PC-3 (cell line): ENCODE results near the gene ZC3HAV1. TPM values are rescaled to one million over a fixed set of nuclear protein-coding genes. Genes with fewer than 3 reads are reported as not detected.

Experiments used
- ATAC-seq: fragments of 200-7000 bp; cut with Tn5 transposase; 2 replicates; pipeline ENCODE4 v1.9.1; 2020; ENCODE audit warnings: mild to moderate bottlenecking, moderate library complexity
- BruUV-seq: library from RNA; stranded (reverse); fragments of 400-500 nt; replicated peaks from 2 replicates; lab custom pipeline; 2021; lab: Mats Ljungman, UMichigan
- CTCF ChIA-PET: fragments of 300-600 bp; sonication (Branson Sonifier 250); formaldehyde crosslinking; loops from one replicate; lab custom pipeline; 2022; ENCODE audit warnings: antibody characterized with exemption; lab: Charles Lee
- POLR2A ChIA-PET: fragments of 300-600 bp; sonication (Branson Sonifier 250); formaldehyde crosslinking; loops from one replicate; lab custom pipeline; 2022; ENCODE audit warnings: antibody characterized with exemption; ENCODE audit not compliant: unreplicated experiment; lab: Charles Lee
- DNase-seq: peaks from one replicate; pipeline ENCODE4 v3.0.0-alpha.2; 2015
- H2AFZ ChIP-seq: fragments of 300-600 bp; sonication (generic); 2 replicates; pipeline ENCODE4 v1.6.0; 2016; ENCODE audit warnings: antibody characterized with exemption, low read length
- H3F3A ChIP-seq: fragments of 300-600 bp; sonication (generic); one replicate; pipeline ENCODE4 v1.6.0; 2017; ENCODE audit warnings: antibody characterized with exemption, low read length, control low read depth, mild to moderate bottlenecking; ENCODE audit not compliant: unreplicated experiment
- H3K27ac ChIP-seq: fragments of 300-600 bp; sonication (generic); 2 replicates; pipeline ENCODE4 v1.5.1; 2016; ENCODE audit warnings: mild to moderate bottlenecking, low read length
- H3K27me3 ChIP-seq: fragments of 300-600 bp; sonication (generic); 2 replicates; pipeline ENCODE4 v1.6.1; 2016; ENCODE audit warnings: low read length, mixed read lengths
- H3K36me3 ChIP-seq: fragments of 300-600 bp; sonication (generic); 2 replicates; pipeline ENCODE4 v1.6.1; 2016; ENCODE audit warnings: low read depth, mixed run types, low read length, mixed read lengths
- H3K4me1 ChIP-seq: fragments of 300-600 bp; sonication (generic); 2 replicates; pipeline ENCODE4 v1.5.1; 2016; ENCODE audit warnings: low read length; ENCODE audit not compliant: insufficient read depth
- H3K4me2 ChIP-seq: fragments of 300-600 bp; sonication (generic); 2 replicates; pipeline ENCODE4 v1.6.0; 2016; ENCODE audit warnings: low read length
- H3K4me3 ChIP-seq: fragments of 300-600 bp; sonication (generic); 2 replicates; pipeline ENCODE4 v1.5.1; 2016; ENCODE audit warnings: mild to moderate bottlenecking, low read length, mixed read lengths
- H3K79me2 ChIP-seq: fragments of 300-600 bp; sonication (generic); 2 replicates; pipeline ENCODE4 v1.6.1; 2017; ENCODE audit warnings: low read length, mixed read lengths
- H3K9ac ChIP-seq: fragments of 300-600 bp; sonication (generic); 2 replicates; pipeline ENCODE4 v1.6.0; 2016; ENCODE audit warnings: mild to moderate bottlenecking, low read length
- H3K9me2 ChIP-seq: fragments of 300-600 bp; sonication (generic); replicated peaks from 2 replicates; pipeline ENCODE4 v1.6.1; 2016; ENCODE audit warnings: mixed run types, low read length, mixed read lengths
- H3K9me3 ChIP-seq: fragments of 300-600 bp; sonication (generic); 2 replicates; pipeline ENCODE4 v1.6.1; 2016; ENCODE audit warnings: low read length, mixed read lengths
- H4K20me1 ChIP-seq: fragments of 300-600 bp; sonication (generic); 2 replicates; pipeline ENCODE4 v1.6.1; 2016; ENCODE audit warnings: low read length, mixed read lengths
- CTCF ChIP-seq: fragments of 300-600 bp; sonication (generic); conservative IDR thresholded peaks from 2 replicates; pipeline ENCODE4 v1.5.1; 2017; ENCODE audit warnings: antibody characterized with exemption, low read depth, mild to moderate bottlenecking, low read length
- EZH2 ChIP-seq: fragments of 300-600 bp; sonication (generic); IDR thresholded peaks from one replicate; pipeline ENCODE4 v1.6.1; 2017; ENCODE audit warnings: antibody characterized with exemption, mild to moderate bottlenecking, low read length; ENCODE audit not compliant: unreplicated experiment
- EZH2phosphoT487 ChIP-seq: fragments of 300-600 bp; sonication (generic); IDR thresholded peaks from 2 replicates; pipeline ENCODE4 v1.6.1; 2018; ENCODE audit warnings: mild to moderate bottlenecking, antibody characterized with exemption, low read length, borderline replicate concordance
- intact Hi-C: fragments of 100-400 bp; cut with micrococcal nuclease; formaldehyde crosslinking; loops from 2 replicates; pipeline ENCODE4 v1.9.0; 2023
- total RNA-seq: library from RNA; depleted of rRNA; stranded (reverse); fragments of >200 nt; gene quantifications from 2 replicates; pipeline ENCODE4 v1.2.3, GENCODE V29; 2014

The ZC3HAV1 gene
- total RNA-seq, 1 experiment from 2014 or later = 19.6 TPM

GRCh38 chr7:139047970-139048369 is 61.5 kb downstream of the ZC3HAV1 start:
- no peak overlapping the region for H3K4me3 ChIP-seq
- no TSS peak for BruUV-seq
- H3K27me3 ChIP-seq = no peaks in the 10 kb centered on the region
- no peak for ATAC-seq
- no peaks in the 10 kb centered on the region for H3F3A ChIP-seq
- intact Hi-C loops = no loop called here
- H3K9me3 ChIP-seq = no peaks in the 10 kb centered on the region
- no peak overlapping the region for H3K9ac ChIP-seq
- DNase-seq = no peak
- H3K4me1 ChIP-seq = peaks cover 7% of the 10 kb centered on the region; the same call in 1 of the 2 replicates
- H2AFZ ChIP-seq = no peak overlapping the region
- H3K4me2 ChIP-seq = no peak overlapping the region
- H4K20me1 ChIP-seq = no peaks in the 10 kb centered on the region
- ChIA-PET CTCF (no interaction called here), POLR2A (no interaction called here)
- no peak for TF ChIP-seq CTCF
- no peak for TF ChIP-seq EZH2
- TF ChIP-seq EZH2phosphoT487 = no peak
- H3K79me2 ChIP-seq = no peaks in the 10 kb centered on the region
- no peak overlapping the region for H3K27ac ChIP-seq
- H3K36me3 ChIP-seq = peaks cover 15% of the 10 kb centered on the region
- H3K9me2 ChIP-seq = no peaks in the 10 kb centered on the region

DNA sequence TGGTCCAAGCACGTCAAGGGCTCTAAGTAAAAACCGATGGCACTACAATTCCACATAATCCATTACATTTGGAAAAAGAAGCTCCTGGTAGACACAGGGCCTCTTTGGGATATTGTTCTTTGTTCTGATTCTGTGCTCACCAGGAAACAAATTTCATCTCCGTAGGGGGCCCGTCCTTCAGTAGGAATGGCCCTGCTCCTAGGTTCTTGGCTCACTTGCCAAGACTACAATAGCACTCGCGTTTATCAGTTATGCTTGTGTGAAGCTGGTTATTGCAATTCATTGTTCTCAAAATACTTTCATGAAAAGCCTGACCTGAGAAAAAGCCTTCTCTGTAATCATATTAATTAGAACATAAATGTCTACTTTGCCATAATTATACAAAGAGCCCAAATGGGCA is 63.4 kb downstream of the ZC3HAV1 start:
- Histone ChIP-seq H3K4me2 (no peak overlapping the region), H3K36me3 (peaks cover 11% of the 10 kb centered on the region), H4K20me1 (no peaks in the 10 kb centered on the region), H3K27me3 (no peaks in the 10 kb centered on the region), H2AFZ (no peak overlapping the region), H3K4me3 (no peak overlapping the region), H3K4me1 (peaks cover 7% of the 10 kb centered on the region; the same call in 1 of the 2 replicates), H3K9me3 (no peaks in the 10 kb centered on the region), H3K79me2 (no peaks in the 10 kb centered on the region), H3K9ac (no peak overlapping the region), H3K27ac (no peak overlapping the region), H3F3A (no peaks in the 10 kb centered on the region), H3K9me2 (no peaks in the 10 kb centered on the region)
- BruUV-seq = no TSS peak
- TF ChIP-seq EZH2phosphoT487 (no peak), CTCF (no peak), EZH2 (no peak)
- ATAC-seq (no peak), DNase-seq (no peak)
- intact Hi-C loops = no loop called here
- POLR2A ChIA-PET = no interaction called here
- CTCF ChIA-PET = no interaction called here

DNA sequence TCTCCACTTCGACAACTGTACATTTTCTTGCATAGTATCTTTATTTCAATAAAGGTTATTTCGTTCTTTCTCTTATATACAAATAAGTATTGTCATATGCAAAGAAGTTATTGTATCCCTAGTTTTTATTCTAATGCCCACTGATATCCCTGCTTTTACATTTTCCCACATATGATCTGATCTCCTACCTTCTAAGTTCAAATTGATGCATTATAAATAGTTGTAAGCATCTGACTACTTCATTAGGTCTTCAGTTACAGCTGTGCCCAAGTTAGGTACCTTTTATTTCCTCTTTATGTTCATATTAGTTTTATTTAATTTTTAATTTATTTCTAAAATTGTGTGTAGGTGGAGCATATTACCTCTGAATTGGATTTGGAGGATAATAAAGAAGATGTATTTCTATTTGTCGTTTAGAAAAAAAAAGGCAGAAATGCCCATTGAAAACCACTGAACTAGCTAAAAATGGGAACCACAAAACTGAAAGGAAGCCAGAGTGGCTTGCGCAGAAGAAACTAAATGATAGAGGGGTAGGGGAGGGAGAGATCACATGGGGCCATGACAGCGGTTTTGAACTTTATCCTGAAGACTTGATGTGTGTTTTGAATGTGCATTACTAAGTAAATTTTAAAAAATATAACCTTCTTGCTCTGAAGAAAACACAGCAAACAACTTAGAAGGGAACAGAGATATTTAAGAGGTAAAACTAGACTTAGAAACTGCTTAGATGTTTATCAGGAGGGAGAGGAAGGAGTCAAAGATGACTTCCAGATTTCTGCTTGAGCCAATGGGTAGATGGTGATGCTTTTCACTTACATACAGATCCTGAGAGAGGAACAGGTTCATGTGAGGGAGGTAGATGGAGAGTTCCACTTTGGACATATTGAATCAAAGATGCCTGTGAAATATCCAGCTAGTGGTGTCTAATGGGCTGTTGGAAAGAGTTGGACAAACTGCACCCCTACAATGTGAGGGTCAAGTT is 64.4 kb downstream of the ZC3HAV1 start:
- H3K79me2 ChIP-seq = no peaks in the 10 kb centered on the region
- H3K9me3 ChIP-seq = no peaks in the 10 kb centered on the region
- no peaks in the 10 kb centered on the region for H3K27me3 ChIP-seq
- no peaks in the 10 kb centered on the region for H3K9me2 ChIP-seq
- no peak for TF ChIP-seq EZH2phosphoT487
- no peak for TF ChIP-seq CTCF
- TF ChIP-seq EZH2 = no peak
- DNase-seq (no peak), ATAC-seq (no peak)
- no peaks in the 10 kb centered on the region for H4K20me1 ChIP-seq
- H3K27ac ChIP-seq = no peak overlapping the region
- H3K4me2 ChIP-seq = no peak overlapping the region
- peaks cover 11% of the 10 kb centered on the region for H3K36me3 ChIP-seq
- H2AFZ ChIP-seq = no peak overlapping the region
- intact Hi-C loops = no loop called here
- BruUV-seq = no TSS peak
- H3K9ac ChIP-seq = no peak overlapping the region
- H3K4me1 ChIP-seq = peaks cover 7% of the 10 kb centered on the region; the same call in 1 of the 2 replicates
- ChIA-PET CTCF (no interaction called here), POLR2A (no interaction called here)
- no peak overlapping the region for H3K4me3 ChIP-seq
- no peaks in the 10 kb centered on the region for H3F3A ChIP-seq
